MCF 10A (cell line): ENCODE measurements around the gene CSNK1G1. TPM values are rescaled to one million over a fixed set of nuclear protein-coding genes. Genes with fewer than 3 reads are reported as not detected.
A peak's percentile ranks its signal among the peaks of the same experiment; 100 is the strongest.

Experiments used
- BruUV-seq: library from RNA; stranded (reverse); fragments of 400-500 nt; replicated peaks from 2 replicates; lab custom pipeline; 2021; lab: Mats Ljungman, UMichigan
- CTCF ChIA-PET: fragments of 300-600 bp; sonication (Branson Sonifier 250); formaldehyde crosslinking; extraction: SDS; loops from one replicate; lab custom pipeline; 2021; ENCODE audit warnings: antibody characterized with exemption, inconsistent platforms; lab: Yijun Ruan, JAX
- POLR2A ChIA-PET: fragments of 300-600, 350-650 bp; sonication (Branson Sonifier 250); formaldehyde crosslinking; extraction: SDS; loops from one replicate; lab custom pipeline; 2020; ENCODE audit warnings: antibody characterized with exemption, inconsistent platforms; lab: Yijun Ruan, JAX
- DNase-seq: peaks from one replicate; pipeline ENCODE4 v3.0.0-alpha.2; 2018; ENCODE audit not compliant: unreplicated experiment
- H3K27ac Mint-ChIP-seq: one replicate; pipeline ENCODE4 v1.8.0; 2022; ENCODE audit warnings: mild to moderate bottlenecking, low read depth, mixed read lengths; ENCODE audit not compliant: unreplicated experiment
- H3K27me3 Mint-ChIP-seq: one replicate; pipeline ENCODE4 v1.8.0; 2022; ENCODE audit warnings: mixed read lengths; ENCODE audit not compliant: insufficient read depth, unreplicated experiment
- H3K36me3 Mint-ChIP-seq: one replicate; pipeline ENCODE4 v1.8.0; 2022; ENCODE audit warnings: mild to moderate bottlenecking, moderate library complexity, mixed read lengths; ENCODE audit not compliant: insufficient read depth, unreplicated experiment
- H3K4me1 Mint-ChIP-seq: one replicate; pipeline ENCODE4 v1.8.0; 2022; ENCODE audit warnings: mixed read lengths; ENCODE audit not compliant: insufficient read depth, unreplicated experiment
- H3K4me3 Mint-ChIP-seq: one replicate; pipeline ENCODE4 v1.8.0; 2022; ENCODE audit warnings: mild to moderate bottlenecking, moderate library complexity, mixed read lengths; ENCODE audit not compliant: unreplicated experiment
- H3K9me3 Mint-ChIP-seq: one replicate; pipeline ENCODE4 v1.8.0; 2022; ENCODE audit warnings: mixed read lengths; ENCODE audit not compliant: unreplicated experiment
- intact Hi-C: fragments of 100-400 bp; cut with micrococcal nuclease; formaldehyde crosslinking; loops from 2 replicates; pipeline ENCODE4 v1.14.1; 2022
- total RNA-seq: library from RNA; stranded (reverse); gene quantifications from 2 replicates; pipeline ENCODE4 v1.2.3, GENCODE V29; 2022
- TF ChIP-seq, protein P1 (sequence below): fragments of 200-600 bp; IDR thresholded peaks from one replicate; pipeline ENCODE4 v1.8.0; 2022; ENCODE audit warnings: antibody characterized with exemption, mild to moderate bottlenecking; ENCODE audit not compliant: unreplicated experiment

CSNK1G1 gene
- total RNA-seq, 1 experiment from 2014 or later, result 31.0 TPM

DNA sequence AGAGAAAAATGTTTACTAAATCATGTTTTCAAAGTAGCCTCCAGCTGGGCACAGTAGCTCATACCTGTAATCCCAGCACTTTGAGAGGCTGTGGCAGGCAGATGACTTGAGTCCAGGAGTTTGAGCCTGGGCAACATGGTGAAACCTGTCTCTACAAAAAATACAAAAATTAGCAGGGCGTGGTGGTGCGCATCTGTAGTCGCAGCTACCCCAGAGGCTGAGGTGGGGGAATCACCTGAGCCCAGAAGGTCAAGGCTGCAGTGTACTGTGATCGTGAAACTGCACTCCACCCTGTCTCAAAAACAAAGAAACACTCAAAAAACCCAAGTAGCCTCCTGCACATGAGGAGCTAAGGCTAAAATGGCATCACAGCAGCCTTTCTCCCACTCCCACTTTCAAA lies 191.5 kb downstream of the CSNK1G1 start:
- POLR2A ChIA-PET, result interaction anchor here (0.7 to 4.9 kb wide), 9 partner anchors 12 to 279 kb away, joined by 3 to 64 read pairs (median 9); partner anchors contain the start of genes CIAO2A, CSNK1G1, SNX1 and TRIP4
- Mint-ChIP-seq H3K36me3 (peaks cover 45% of the 10 kb centered on the region), H3K4me3 (peak overlapping the region; percentile 91), H3K4me1 (peaks cover 20% of the 10 kb centered on the region), H3K9me3 (no peaks in the 10 kb centered on the region), H3K27ac (peak overlapping the region; percentile 10), H3K27me3 (no peaks in the 10 kb centered on the region)
- intact Hi-C loops, result no loop called here
- CTCF ChIA-PET, result interaction anchor here (0.7 to 2.1 kb wide), 5 partner anchors 11 to 224 kb away, joined by 3 to 7 read pairs (median 3); no protein-coding TSS in a partner anchor
- no peak for DNase-seq
- no TSS peak for BruUV-seq
- TF ChIP-seq, protein P1, sequence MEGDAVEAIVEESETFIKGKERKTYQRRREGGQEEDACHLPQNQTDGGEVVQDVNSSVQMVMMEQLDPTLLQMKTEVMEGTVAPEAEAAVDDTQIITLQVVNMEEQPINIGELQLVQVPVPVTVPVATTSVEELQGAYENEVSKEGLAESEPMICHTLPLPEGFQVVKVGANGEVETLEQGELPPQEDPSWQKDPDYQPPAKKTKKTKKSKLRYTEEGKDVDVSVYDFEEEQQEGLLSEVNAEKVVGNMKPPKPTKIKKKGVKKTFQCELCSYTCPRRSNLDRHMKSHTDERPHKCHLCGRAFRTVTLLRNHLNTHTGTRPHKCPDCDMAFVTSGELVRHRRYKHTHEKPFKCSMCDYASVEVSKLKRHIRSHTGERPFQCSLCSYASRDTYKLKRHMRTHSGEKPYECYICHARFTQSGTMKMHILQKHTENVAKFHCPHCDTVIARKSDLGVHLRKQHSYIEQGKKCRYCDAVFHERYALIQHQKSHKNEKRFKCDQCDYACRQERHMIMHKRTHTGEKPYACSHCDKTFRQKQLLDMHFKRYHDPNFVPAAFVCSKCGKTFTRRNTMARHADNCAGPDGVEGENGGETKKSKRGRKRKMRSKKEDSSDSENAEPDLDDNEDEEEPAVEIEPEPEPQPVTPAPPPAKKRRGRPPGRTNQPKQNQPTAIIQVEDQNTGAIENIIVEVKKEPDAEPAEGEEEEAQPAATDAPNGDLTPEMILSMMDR, result no peak

DNA sequence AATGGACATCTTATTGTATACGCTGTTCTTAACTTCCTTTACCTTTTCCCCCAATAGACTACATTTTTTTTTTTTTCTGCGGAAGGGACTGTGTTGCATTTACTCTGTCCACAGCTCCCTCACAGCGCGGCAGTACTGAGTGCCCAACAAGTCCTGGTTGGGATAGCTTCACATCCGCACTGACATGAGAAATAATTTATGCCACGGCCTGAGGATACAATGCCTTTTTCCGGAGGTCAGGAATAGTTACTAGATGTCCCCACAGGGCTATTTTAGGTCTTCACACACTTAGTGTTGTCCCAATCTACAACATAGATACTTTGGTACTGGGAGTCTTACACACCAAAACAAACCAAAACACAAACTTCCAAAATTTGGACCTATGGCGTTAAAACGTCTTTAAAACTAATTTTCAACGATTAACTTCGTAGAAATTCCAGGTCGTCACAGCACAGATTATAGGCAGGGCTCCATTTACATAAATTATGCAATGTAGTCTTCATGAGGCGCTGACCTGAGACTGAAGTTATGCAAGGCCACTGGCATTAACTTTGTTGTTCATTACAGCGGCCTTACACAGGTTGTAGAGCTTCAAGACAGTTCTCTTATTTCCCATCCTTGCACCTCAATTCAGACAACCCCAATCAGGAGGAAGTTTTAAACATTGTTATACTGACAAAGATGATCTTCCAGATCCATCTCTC lies 192.2 kb downstream of the CSNK1G1 start:
- Mint-ChIP-seq H3K27ac (peak overlapping the region; percentile 10), H3K4me1 (peaks cover 22% of the 10 kb centered on the region), H3K9me3 (no peaks in the 10 kb centered on the region), H3K4me3 (peak overlapping the region; percentile 91), H3K27me3 (no peaks in the 10 kb centered on the region), H3K36me3 (peaks cover 45% of the 10 kb centered on the region)
- intact Hi-C loops, result loop anchor here (1.0 kb wide), 1 partner anchor 192 kb away; the partner anchor contains the start of gene CSNK1G1
- ChIA-PET POLR2A (interaction anchor here (0.6 to 4.9 kb wide), 22 partner anchors 10 to 659 kb away, joined by 3 to 64 read pairs (median 5); partner anchors contain the start of genes CIAO2A, CSNK1G1, SNX1 and TRIP4), CTCF (interaction anchor here (0.6 to 2.1 kb wide), 7 partner anchors 10 to 517 kb away, joined by 3 to 7 read pairs (median 4); no protein-coding TSS in a partner anchor)
- TF ChIP-seq, protein P1, result no peak
- BruUV-seq, result TSS peak; percentile 82
- DNase-seq, result peak; percentile 33

DNA sequence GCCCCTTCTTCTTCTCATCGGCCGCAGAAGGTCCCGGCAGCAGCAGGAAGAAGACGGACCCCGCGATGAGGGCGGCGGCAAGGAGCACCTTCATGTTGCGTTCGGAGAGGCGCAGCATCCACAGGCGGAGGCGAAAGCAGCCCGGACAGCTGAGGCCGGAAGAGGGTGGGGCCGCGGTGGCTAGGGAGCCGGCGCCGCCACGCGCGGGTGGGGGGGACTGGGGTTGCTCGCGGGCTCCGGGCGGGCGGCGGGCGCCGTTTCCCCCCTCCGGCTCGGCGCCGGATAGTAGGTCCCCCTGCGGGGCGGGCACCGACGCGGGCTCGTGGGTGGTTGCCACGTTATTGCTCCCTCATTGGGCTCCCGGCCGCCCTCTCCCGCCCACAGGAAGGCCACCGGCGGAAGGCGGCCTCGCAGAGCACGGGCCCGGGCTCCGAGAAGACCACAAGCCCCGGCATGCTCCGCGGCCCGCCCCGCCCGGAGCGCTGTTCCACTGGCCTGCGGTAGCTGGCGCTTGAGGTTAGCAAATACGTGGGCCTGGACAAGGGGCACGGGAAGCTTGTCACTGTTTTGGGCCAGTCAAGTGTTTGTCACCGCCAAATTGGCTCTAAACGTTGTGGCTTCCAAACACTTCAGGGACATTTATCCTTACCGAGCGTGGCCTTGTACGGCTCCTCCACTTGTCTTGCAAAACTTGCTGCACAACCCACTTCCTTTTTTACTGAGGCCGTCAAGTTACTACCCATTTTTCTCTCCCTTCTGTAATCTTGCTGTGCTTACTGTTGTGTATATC lies 192.9 kb downstream of the CSNK1G1 start, which contains the start of gene PPIB:
TSS of gene PPIB (minus strand) at position 154 of the 790 bp plus-strand sequence. CDS start at position 118, 36 bp downstream.
- peaks cover 48% of the 10 kb centered on the region for H3K36me3 Mint-ChIP-seq
- H3K4me3 Mint-ChIP-seq, result peak within 1 kb of the TSS; percentile 91
- H3K27me3 Mint-ChIP-seq, result no peaks in the 10 kb centered on the region
- H3K4me1 Mint-ChIP-seq, result peaks cover 29% of the 10 kb centered on the region
- POLR2A ChIA-PET, result interaction anchor here (0.6 to 4.9 kb wide), 25 partner anchors 9 to 658 kb away, joined by 3 to 64 read pairs (median 4); partner anchors contain the start of genes CIAO2A, CSNK1G1, SNX1 and TRIP4
- TF ChIP-seq, protein P1, result peak; percentile 13
- H3K27ac Mint-ChIP-seq, result peak within 1 kb of the TSS; percentile 86
- CTCF ChIA-PET, result interaction anchor here (0.6 to 2.1 kb wide), 7 partner anchors 9 to 553 kb away, joined by 3 to 8 read pairs (median 5); no protein-coding TSS in a partner anchor
- no TSS peak for BruUV-seq
- peak; percentile 97 for DNase-seq
- intact Hi-C loops, result loop anchor here (1.0 kb wide), 1 partner anchor 193 kb away; the partner anchor contains the start of gene CSNK1G1
- no peaks in the 10 kb centered on the region for H3K9me3 Mint-ChIP-seq
